HG03565 (cell line): ENCODE results near the gene MRPL36.
"Not testable (repeated sequence)": the region's sequence is repeated elsewhere in the genome, so short reads cannot be mapped to it uniquely, and the experiment has no call there.

ENCODE experiments used
- ATAC-seq: cut with Tn5 transposase; IDR thresholded peaks from one replicate; pipeline ENCODE4 v1.9.1; 2021; ENCODE audit warnings: mild to moderate bottlenecking, moderate library complexity; ENCODE audit not compliant: unreplicated experiment

Gene MRPL36

DNA sequence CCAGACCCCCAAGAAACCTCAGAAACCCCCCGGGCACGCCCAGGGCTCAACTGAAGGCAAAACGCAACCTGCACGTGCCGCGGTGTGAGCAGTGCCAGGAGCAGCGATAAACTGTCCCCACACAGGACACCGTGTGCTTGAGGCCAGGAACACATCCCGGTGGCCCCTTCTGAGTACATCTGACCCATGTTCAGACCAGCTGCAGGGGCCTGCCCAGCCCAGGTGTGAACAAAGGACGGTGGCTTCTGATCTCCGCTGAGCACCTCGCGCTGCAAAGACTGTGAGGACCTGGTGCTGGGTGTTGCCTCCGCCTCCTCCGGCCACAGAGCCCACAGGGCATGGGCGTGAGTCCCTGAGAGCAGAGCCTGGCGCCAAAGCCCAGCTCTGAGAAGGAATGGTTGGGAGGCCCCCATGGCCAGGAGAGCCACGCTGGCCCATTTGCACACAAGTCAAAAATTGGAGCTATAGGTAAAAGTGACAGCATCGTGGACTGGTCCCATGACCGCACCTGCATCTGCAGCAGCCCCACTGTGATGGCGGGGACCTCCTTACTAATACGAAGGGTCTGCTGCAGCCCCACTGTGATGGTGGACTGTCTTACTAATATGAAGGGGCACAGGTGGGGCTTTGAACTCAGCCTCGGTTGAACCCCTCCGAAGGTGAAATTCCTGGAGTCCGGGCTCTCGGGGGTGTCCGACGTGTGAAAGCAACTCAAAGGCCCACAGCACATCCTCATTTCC is 33.0 kb upstream of the MRPL36 start:
- no peak for ATAC-seq

DNA sequence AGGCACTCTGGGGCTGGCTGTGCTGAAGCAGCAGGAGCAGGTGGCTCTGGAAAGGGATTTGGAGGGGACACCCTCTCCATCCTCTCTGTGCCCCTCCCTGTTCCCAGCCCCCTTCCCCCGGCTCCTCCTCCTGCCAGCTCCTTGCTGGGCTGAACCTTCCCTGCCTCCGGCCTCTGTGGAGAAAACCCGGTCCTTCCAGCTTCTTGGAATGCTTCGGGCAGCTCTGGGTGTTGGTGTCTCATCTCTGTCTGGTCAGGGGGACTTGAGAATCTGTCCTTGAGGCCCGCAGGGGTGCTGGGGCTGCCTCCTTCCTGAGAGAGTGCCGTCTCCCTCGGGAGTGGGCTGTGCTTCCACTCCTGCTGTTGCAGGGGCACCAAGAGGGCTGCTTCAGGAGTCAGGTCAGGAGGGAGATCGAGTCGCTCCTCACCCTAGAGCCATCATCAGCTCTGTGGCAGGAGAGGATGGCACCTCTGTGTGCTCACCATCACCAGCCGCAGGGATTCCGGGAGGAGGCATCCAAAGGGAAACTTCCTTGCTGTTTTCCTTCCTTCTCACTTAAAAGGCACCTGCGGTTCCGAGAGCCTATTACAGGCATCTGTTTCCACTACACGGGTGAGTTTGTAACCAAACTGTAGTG is 32.2 kb upstream of the MRPL36 start:
- no peak for ATAC-seq

DNA sequence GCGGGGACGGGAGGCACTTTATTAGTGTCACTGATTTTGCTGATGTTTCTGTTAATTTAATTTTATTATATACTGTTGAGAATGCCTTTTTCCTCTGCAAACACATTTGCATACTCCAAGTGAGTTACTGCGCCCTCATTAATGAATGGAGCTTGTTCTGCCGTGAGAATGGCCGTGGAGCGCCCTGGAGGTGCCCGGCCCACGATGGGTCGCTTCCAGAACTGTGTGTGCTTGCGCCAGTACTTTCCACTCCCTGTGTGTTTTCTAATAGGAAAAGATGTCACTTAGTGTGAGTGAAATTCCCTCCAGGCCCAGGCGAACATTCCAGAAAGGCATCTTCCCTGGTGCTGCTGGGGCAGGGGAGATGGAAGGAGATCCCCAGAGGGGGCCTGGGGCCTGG is 31.6 kb upstream of the MRPL36 start:
- no peak for ATAC-seq

DNA sequence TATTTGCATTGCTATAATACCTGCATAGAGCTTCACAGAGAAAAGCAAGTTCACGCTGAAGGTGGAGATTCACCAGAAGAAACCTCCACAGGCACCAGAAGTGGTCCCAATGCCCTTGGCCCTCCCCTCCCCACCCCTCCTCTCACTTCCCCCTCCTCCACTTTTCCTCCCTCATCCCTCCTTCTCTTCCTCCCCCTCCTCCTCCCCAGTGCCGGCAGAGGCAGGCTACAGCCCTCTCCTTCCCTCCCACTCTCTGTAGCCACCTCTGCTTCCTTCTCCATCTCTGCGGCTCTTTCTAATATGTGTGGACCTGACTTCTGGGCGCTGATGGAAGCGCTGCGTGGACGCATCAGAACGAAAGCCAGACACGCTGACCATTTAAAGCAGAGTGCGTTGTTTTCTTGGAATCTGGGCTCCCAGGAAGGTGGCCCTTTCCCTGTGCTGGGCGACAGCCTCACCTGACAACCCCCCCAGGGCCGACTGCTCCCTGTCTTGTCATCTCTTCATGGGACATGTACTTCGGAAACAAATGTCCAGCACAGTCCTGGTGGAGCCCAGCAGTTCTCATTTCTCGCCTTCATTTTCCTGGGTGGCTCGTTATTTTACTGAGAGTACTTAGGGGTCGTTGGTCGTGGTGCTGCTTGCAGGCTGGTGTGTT is 31.1 kb upstream of the MRPL36 start:
- no peak for ATAC-seq

DNA sequence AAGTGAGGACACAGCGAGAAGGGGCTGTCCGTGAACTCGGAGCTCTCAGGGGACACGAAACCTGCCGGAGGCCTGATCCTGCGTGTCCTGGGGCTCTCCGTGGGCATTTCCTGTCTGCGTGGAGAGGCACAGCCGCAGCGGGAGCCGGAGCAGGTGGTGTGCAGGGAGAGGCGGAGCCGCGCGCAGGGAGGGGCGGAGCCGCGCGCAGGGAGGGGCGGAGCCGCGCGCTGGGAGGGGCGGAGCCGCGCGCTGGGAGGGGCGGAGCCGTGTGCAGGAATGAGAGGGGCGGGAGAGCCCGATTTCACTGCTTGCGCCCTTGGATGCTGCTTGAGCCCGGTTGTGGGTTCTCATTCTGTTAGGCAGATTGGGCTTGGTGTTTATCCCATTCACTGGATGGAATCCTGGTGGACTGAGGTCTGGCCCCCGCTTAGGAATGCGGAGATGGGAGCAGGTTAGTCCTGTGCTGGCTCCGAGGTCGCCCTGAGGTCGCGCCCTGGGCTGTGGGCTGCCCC is 28.3 kb upstream of the MRPL36 start:
- ATAC-seq: no peak

DNA sequence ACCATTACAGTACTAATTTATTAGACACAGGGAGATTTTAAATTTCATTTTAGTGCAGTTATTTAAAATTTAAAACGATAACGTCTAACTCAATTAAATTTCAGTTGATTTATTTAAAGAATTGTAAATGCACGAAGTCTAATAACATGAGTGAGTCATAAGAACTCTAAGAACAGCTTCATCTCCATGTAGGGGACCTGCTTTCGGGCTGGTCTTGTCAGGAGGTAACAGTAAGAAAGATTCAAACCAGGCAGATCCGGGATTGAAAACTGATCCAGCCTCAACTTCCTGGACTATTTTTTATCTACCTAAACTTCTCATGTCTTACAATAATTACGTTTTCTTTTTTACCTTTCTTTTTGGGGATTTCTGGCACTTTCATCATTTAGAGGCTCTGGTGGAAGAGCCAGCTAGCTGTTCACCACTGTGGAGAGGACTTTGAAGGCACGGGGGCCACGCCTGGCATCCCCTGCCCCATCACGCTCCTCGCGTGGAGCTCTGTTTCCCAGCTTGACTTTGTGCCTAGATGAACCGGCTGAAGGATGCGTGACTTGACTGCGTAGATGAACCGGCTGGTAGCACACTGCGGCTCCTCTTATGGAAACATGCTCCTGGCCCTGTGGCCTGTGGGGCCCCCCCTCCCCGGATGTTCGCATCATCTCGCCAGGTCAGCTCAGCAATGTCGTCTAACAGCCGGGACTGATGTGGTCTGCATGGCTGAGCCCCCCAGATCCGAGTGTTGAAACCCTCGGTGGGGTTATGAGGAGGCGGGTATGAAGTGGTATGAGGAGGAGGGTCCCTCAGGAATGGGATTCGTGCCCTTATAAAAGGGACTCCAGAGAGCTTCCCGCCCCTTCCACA is 27.6 kb upstream of the MRPL36 start:
- ATAC-seq: no peak

DNA sequence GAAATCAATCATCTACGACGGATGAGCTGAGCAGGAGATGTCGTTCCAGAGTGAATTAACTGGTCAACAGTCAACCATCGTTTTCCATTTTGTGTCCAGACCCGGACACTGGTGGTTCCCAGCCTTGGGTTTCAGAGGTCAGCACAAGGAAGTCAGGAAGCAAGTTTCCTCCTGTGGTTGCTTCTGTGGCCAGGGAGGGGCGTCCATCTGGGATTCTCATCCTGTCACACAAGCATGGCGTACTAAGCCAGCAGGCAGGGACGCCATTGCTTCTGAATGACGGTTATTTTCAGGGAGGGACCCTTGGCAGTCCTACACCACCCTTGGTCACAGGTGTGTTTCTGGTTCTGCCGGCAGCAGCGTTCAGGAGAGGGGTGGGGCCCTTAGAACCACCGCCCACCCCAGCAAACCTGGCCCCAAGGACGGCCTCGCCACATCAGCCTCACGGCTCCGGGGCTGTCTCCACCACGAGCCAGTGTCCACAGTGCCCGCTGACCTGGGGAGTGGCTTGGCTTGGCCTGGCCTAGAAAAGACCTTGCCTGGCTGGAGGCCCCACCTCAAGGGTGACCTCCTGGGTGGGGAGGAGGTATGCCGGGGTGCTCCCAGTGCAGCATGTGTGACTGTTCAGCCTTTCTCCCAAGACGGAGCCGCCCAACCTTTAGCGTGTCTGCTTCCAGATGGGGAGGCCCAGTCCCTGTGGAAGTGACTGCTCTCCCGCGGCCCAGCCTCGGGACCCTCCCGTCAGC is 26.8 kb upstream of the MRPL36 start:
- ATAC-seq: no peak

DNA sequence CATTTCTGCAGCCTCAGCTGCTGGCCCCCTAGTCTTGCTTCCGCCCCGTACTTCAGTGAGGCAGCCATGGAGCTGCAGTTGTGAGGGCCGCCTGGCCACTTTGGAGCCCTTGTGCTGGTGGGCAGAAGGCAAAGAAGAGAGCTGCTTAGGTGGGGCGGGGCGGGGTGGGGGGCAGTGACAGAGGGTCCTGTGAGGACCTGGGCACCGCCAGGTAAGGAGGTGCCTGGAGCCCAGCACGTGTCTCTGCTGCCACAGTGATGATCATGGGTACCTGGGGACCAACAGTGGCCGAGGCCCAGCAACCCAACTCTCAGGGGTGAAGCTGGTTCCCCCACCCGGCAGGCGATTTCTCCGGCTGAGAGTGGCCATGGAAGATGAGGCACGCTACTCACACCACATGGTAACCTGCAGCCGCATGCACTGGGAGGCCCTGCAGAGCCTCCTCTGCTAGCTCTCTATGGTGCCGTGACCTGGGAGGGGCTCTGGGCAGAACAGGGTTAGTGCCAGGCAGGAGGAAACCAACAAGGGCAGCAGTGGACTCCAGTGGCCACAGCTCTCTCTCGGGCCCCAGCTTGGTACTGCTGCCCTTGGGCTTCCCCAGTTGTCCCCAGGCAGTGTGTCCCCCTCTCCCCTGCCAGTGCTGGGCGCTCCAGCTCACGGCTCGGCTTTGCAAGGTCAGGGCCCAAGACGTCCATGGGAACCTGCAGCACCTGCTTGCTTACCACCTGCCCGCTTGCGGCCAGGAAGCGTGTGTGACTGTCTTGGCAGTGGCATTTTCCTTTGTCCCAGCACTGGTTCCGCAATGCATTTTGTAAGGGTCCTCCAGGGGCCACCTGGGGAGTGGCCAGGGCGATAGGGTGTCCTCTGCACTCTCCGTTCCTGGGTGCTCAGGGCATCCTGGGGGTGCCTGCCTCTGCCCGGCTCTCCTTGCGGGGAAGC is 25.5 kb upstream of the MRPL36 start:
- no peak for ATAC-seq

DNA sequence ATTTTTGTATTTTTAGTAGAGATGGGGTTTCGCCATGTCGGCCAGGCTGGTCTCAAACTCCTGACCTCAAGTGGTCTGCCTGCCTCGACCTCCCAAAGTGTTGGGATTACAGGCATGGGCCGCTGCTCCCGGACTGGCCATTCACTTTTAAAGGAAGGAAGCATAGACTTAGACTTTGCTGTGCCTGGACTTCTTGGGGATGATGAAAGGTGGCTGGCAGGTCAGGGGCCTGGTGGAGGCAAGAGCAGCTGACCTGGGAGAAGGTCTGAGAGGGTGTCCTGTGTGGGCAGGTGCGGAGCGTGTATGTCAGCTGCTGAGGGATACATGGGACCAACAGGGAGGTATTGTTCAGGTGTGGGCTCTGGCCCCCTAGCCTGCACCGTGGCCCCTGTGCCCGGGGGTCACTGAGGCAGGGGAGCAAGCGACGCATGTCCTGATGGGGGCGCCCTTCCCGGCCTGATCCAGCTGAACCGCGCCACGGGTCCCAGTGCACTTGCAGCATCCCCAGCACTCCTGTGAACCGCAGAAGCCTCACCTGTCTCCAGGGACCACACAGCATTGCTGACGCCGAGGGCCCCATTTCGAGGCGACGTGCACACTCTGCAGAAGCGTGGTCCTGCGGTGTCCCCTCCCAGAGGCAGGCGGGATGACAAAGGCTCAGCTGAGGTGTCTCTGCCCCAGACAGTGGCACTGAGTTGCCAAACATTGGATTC is 24.6 kb upstream of the MRPL36 start:
- no peak for ATAC-seq

DNA sequence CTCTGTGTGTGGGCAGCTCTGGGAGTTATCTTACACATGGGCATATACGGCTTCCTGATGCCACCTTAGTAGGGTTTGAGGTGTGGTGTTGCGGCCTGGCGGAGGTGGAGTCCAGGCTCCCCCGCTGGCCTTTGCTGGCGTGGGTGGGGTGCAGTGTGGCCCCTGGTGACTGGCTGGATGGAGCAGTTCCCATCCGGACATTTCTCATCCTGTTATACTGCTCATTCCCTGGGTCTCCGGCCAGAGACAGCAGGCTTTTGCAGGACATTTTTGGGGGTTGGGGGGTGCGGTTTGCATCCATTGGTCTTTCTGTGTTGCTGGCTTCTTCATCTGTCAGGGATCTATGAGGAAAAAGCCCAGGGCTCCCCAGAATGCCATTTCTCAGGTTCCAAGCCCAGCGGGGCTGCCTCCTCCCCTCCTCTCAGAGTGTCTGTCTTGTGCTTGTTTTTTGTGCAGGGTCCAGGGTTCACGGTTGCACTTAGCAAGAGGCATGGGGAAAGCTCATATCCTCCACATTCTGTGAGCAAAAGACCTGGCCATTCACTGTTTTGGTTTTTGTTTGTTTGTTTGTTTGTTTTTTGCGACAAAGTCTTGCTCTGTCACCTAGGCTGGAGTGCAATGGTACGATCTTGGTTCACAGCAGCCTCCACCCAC is 23.9 kb upstream of the MRPL36 start:
- no peak for ATAC-seq

DNA sequence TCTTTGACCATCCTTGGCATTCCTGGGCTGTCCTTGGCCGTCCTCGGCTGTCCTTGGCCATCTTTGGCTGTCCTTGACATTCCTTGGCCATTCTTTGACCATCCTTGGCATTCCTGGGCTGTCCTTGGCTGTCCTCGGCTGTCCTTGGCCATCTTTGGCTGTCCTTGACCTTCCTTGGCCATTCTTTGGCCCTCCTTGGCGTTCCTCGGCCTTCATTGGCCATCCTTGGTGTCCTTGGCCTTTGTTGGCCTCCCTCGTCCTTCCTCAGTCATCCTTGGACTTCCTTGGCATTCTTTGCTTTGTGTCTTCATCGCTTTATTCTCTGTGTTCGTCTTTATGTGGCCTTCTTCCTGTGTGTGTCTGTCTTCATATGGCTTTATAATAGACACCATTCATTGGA is 22.2 kb upstream of the MRPL36 start:
- ATAC-seq: no peak

DNA sequence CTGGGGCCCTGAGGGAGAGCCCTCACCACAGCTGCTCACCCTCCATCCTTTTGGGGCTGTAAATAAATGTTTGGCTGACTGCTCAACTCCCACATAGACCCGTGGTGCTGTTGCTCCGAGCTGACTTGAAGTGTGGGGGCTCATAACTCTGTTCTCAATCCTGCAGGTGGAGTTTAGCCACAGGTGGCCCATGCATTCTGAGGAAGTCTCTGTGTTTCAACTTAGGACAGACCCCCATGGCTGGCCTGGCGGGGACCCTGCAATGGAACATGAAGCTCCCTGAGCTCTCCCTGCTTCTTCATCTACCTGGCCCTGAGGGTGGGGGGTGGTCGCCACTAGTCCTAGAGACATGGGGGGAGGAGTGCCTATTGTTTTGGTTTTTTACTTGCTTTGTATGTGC is 21.3 kb upstream of the MRPL36 start:
- no peak for ATAC-seq

DNA sequence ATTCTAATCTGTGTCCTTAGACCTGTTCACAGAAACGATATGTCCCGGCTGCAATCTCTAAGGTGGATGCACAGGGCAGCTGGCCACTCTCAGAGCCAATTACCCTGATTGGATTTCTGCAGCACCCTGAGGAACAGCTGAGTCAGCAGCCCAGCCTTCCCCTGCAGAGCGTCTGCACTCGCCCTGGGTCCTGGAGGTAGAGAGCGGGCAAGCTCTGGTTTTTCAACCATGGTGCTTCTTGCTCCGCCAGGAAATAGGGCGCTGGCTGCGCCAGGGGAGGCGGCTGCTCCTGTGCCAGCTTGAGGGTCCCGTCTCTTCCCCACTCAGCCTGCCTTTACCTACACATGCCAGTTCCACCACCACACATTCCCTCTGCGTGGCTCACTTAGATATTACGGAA is 20.7 kb upstream of the MRPL36 start:
- no peak for ATAC-seq

DNA sequence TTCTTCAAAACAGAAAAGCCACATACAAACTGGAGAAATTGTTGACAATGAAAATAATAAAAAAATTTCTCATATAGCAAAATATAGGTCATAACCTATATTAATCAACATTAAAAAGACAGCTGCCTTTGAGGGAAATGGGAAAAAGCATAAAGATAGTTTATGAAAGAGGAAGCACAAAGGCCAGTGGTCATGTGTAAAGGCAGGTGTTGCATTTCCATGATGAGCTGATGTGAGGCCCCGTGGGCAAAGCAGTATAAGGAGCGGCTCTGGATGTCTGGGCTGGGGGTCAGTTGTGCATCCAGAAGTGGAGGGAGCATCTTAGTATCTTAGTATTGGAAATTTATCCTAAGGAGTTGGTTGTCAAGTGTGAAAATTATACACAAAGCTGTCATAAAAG is 19.8 kb upstream of the MRPL36 start:
- ATAC-seq: no peak

DNA sequence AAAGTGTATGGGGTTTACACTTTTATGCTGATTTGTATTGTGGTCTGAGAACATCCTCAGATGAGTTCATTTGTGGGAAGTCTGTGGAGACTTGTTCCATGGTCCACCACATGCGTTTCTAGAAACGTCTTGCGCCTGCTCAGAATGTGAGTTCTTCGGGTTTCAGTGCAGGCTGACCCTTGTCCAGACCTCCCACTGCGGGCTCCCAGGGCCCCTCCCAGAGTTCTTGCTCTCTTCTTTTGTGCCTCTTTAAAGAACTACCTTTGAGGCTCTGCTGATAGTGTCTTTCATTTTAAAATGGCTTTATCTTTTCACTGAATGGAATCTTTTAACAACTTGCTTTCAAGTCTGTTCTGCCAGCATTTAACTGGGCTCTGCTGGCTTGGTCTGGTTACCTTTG is 19.1 kb upstream of the MRPL36 start:
- ATAC-seq: no peak

DNA sequence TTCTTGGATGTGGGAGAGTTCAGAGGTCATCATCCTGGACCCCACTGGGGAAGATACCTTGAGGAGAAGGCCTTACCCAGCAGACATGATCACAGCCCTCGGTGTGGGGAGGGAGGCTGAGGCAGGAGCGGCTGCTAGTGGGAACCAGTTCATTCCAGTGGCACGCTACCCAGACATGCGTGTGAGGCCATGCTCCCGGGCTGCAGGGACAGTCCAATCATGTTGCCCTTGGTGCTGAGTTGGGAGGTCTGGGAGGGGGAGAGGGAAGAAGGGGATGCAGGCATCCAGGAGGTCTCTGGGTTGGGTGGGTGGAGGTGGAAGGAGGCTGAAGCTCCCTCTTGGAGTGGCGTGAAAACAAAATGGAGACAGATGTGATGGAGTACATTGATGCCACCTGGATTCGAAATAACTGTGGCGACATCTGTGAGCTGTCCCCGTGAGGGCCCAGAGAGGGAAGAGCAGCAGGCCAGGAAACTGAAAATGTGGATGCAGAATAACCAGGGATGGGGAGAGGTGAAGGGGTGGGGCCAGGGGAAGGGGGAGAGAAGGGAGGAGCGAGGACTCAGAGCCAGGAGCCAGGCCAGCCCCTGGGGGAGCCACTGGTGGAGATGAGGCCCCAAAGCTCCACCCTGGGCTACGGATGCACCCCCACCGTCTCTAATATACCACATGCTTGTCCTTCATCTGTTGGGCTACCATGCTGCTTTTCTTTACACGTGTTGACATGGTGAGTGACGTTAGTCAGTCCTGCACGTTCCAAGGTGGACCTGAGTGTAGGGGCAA is 17.8 kb upstream of the MRPL36 start:
- no peak for ATAC-seq

DNA sequence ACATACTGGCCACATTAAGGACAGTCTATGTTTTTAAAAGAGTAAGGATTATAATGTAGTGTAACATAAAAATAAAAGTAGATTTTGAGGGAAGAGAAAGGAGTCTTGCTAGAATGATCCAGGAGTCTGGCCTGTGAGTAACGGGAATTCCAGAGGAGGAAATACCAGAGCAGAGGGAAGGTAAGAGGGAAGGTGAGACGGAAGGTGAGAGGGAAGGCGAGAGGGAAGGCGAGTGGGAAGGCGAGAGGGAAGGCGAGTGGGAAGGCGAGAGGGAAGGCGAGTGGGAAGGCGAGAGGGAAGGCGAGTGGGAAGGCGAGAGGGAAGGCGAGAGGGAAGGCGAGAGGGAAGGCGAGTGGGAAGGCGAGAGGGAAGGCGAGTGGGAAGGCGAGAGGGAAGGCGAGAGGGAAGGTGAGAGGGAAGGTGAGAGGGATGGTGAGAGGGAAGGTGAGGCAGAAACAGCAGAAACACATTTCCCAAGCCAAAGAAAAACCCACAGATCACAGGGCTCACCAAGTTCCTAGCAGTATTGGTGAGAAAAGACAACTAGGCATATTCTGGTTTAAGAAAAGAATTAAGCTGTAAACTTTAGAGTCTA is 17.0 kb upstream of the MRPL36 start:
- not testable (repeated sequence) for ATAC-seq
